Measurements from ENCODE around the gene BIN1.

BIN1 gene

DNA sequence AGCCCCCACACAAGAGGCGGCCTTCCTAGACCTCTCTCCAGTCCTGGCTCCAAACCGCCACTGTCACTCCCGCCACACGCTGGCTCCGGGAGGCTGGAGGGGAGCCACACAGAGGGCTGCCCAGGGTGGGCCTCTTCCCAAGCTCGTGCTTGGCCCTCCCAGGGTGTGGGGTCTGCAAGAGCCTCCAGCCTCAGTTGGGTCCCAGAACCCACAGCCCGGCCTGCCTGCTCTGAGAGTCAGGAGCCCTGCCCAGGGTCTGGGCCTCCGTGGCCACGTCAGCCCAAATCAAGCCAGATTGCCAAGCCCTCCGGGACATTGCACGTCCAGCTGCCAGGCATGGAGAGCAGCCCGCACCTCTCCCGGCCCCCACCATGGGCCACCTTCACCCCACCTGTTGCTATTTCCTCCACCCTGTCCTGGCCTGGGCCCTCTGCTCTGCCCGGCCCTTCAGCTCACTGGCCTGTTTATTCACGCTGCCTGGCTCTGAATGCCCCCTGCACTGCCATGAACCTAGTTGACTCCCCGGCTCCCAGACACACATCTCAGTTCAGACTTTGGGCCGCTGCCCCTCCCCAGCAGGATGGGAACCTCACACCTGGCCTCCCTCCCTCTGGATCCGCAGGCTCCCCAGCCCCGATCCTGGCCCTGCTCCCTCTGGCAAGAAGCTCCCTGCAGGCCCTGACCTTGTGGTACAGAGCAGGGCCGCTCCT lies 61.0 kb downstream of the BIN1 start:
- H3K9me3 ChIP-seq (ENCODE audit: control insufficient read depth in 5 of 5, low read length in 5 of 5): no peaks in the 10 kb centered on the region
- peaks cover 0 to 30% (median 16%) of the 10 kb centered on the region in 5 donors for H3K36me3 ChIP-seq (ENCODE audit: control insufficient read depth in 5 of 5, insufficient read depth in 5 of 5, low read length in 5 of 5)
- H3K27ac ChIP-seq (ENCODE audit: low read depth, low read length): no peak overlapping the region
- H3K9ac ChIP-seq (ENCODE audit: low read length in 5 of 5): no peak overlapping the region
- H3K4me1 ChIP-seq (ENCODE audit: control insufficient read depth in 5 of 5, insufficient read depth in 5 of 5, low read length in 5 of 5): peaks cover 3 to 25% (median 20%) of the 10 kb centered on the region in 5 donors
- no peak overlapping the region for H3K4me3 ChIP-seq (ENCODE audit: low read depth in 1 of 5, low read length in 5 of 5)
- H3K27me3 ChIP-seq (ENCODE audit: control insufficient read depth in 5 of 5, insufficient read depth in 4 of 5, low read length in 5 of 5): no peaks in the 10 kb centered on the region

- Histone ChIP-seq H3K9ac (ENCODE audit: low read length in 5 of 5) (no peak overlapping the region), H3K36me3 (ENCODE audit: control insufficient read depth in 5 of 5, insufficient read depth in 5 of 5, low read length in 5 of 5) (peaks cover 0 to 23% (median 12%) of the 10 kb centered on the region in 5 donors), H3K4me1 (ENCODE audit: control insufficient read depth in 5 of 5, insufficient read depth in 5 of 5, low read length in 5 of 5) (peaks cover 3 to 17% (median 13%) of the 10 kb centered on the region in 5 donors), H3K27me3 (ENCODE audit: control insufficient read depth in 5 of 5, insufficient read depth in 4 of 5, low read length in 5 of 5) (no peaks in the 10 kb centered on the region), H3K4me3 (ENCODE audit: low read depth in 1 of 5, low read length in 5 of 5) (no peak overlapping the region), H3K9me3 (ENCODE audit: control insufficient read depth in 5 of 5, low read length in 5 of 5) (no peaks in the 10 kb centered on the region), H3K27ac (ENCODE audit: low read depth, low read length) (no peak overlapping the region)
Measured at GRCh38 chr2:127044977-127045661, 61.8 kb downstream of the BIN1 start.

DNA sequence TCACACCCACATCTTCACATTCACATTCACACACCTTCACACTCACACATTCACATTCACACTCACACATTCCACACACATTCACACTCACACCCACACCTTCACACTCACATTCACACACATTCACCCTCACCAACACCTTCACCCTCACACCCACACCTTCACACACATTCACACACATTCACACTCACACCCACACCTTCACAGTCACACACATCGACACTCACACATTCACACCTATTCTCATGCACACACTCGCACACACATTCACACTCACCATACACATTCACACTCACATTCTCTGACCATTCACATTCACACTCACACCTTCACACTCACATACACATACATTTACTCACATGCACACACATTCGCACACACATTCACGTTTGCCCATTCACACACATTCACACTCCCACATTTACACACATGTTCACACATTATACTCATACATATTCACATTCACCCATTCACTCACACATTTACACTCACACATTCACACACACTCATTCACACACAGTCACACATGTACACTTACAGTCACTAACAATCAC lies 62.7 kb downstream of the BIN1 start:
- Histone ChIP-seq H3K27me3 (ENCODE audit: control insufficient read depth in 5 of 5, insufficient read depth in 4 of 5, low read length in 5 of 5) (no peaks in the 10 kb centered on the region), H3K4me3 (ENCODE audit: low read depth in 1 of 5, low read length in 5 of 5) (no peak overlapping the region), H3K27ac (ENCODE audit: low read depth, low read length) (no peak overlapping the region), H3K36me3 (ENCODE audit: control insufficient read depth in 5 of 5, insufficient read depth in 5 of 5, low read length in 5 of 5) (peaks cover 0 to 18% (median 10%) of the 10 kb centered on the region in 5 donors), H3K9me3 (ENCODE audit: control insufficient read depth in 5 of 5, low read length in 5 of 5) (no peaks in the 10 kb centered on the region), H3K9ac (ENCODE audit: low read length in 5 of 5) (no peak overlapping the region), H3K4me1 (ENCODE audit: control insufficient read depth in 5 of 5, insufficient read depth in 5 of 5, low read length in 5 of 5) (peaks cover 3 to 14% (median 13%) of the 10 kb centered on the region in 5 donors)

DNA sequence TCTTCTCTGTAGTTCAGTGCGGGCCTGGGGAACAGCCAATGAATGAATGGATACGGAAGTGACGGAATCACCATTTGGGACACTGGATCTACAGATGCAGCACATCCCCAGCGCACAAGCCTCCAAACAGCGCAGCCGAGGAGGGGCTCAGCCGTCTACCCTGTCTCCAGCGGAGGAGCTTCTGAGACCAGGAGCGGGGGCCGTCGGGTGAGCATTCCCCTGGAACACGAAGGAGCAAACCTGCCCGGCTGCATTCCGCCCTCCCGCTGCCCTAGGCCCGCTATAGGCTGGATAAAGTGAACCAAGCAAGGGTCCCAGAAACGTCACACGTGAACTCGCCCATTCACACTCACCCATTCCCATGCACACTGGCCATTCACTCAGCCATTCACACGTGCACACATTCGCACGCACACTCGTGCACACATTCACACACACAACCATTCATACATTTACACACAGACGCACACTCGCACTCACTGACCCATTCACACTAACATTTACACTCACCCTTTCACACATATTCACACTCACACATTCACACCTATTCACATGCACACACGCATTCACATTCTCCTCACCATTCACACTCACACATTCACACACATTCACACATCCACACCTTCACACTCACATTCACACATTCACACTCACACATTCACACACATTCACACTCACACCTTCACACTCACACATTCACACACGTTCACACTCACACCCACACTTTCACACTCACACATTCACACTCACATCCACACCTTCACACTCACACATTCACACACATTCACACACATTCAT lies 63.4 kb downstream of the BIN1 start:
- H3K9ac ChIP-seq (ENCODE audit: low read length in 5 of 5): no peak overlapping the region
- no peaks in the 10 kb centered on the region for H3K27me3 ChIP-seq (ENCODE audit: control insufficient read depth in 5 of 5, insufficient read depth in 4 of 5, low read length in 5 of 5)
- H3K9me3 ChIP-seq (ENCODE audit: control insufficient read depth in 5 of 5, low read length in 5 of 5): no peaks in the 10 kb centered on the region
- H3K4me1 ChIP-seq (ENCODE audit: control insufficient read depth in 5 of 5, insufficient read depth in 5 of 5, low read length in 5 of 5): peaks cover 3 to 14% (median 13%) of the 10 kb centered on the region in 5 donors
- H3K36me3 ChIP-seq (ENCODE audit: control insufficient read depth in 5 of 5, insufficient read depth in 5 of 5, low read length in 5 of 5): peaks cover 0 to 12% (median 6%) of the 10 kb centered on the region in 5 donors
- H3K4me3 ChIP-seq (ENCODE audit: low read depth in 1 of 5, low read length in 5 of 5): no peak overlapping the region
- H3K27ac ChIP-seq (ENCODE audit: low read depth, low read length): no peak overlapping the region

DNA sequence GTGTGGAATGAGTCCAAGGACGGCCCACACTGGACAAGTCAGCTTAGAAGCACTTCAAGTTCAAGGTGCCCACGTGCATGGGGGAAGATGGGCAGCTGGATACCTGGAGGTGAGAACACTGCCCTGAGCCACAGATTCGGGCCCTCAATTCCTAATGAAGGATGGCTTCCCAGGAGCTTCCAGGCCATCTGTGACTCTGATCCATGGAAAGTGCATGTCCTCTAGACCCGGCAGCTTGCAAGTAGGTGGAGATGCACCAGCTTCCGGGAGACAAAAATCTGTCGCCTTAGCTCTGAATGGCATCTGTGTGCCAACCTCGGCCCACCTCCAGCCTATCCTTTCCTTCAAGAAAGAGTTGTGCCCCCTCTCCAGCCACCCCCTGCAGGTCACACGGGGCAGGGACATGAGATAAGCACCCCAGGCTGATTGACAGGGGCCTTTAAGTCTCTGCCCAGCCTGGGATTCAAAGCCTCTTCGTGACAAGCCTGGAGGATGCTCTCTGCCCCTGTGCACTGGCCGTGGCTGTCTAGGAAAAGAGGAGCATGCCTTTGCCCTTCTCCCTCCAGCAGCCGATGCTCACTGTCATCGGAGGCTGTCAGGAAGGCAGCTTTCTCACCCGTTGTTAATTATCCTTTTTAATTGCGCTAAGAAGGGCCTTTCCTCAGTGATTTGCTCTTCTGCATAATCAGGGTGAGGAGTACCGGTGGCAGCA lies 65.5 kb downstream of the BIN1 start:
- H3K27me3 ChIP-seq (ENCODE audit: control insufficient read depth in 5 of 5, insufficient read depth in 4 of 5, low read length in 5 of 5): no peaks in the 10 kb centered on the region
- H3K36me3 ChIP-seq (ENCODE audit: control insufficient read depth in 5 of 5, insufficient read depth in 5 of 5, low read length in 5 of 5): no peaks in the 10 kb centered on the region

GRCh38 chr2:127040169-127040568 lies 66.8 kb downstream of the BIN1 start:
- Histone ChIP-seq H3K9ac (ENCODE audit: low read length in 5 of 5) (no peak overlapping the region), H3K9me3 (ENCODE audit: control insufficient read depth in 5 of 5, low read length in 5 of 5) (no peaks in the 10 kb centered on the region)

More for the DNA sequence above, 65.5 kb downstream of the BIN1 start:
- no peak overlapping the region for H3K4me3 ChIP-seq (ENCODE audit: low read depth in 1 of 5, low read length in 5 of 5)
- H3K4me1 ChIP-seq (ENCODE audit: control insufficient read depth in 5 of 5, insufficient read depth in 5 of 5, low read length in 5 of 5): peaks cover 3 to 14% (median 13%) of the 10 kb centered on the region in 5 donors
- H3K9me3 ChIP-seq (ENCODE audit: control insufficient read depth in 5 of 5, low read length in 5 of 5): no peaks in the 10 kb centered on the region
- no peak overlapping the region for H3K27ac ChIP-seq (ENCODE audit: low read depth, low read length)
- H3K9ac ChIP-seq (ENCODE audit: low read length in 5 of 5): no peak overlapping the region

GRCh38 chr2:127039387-127040031 lies 67.4 kb downstream of the BIN1 start:
- no peaks in the 10 kb centered on the region for H3K36me3 ChIP-seq (ENCODE audit: control insufficient read depth in 5 of 5, insufficient read depth in 5 of 5, low read length in 5 of 5)
- no peak overlapping the region for H3K4me3 ChIP-seq (ENCODE audit: low read depth in 1 of 5, low read length in 5 of 5)
- no peak overlapping the region for H3K9ac ChIP-seq (ENCODE audit: low read length in 5 of 5)
- no peak overlapping the region for H3K27ac ChIP-seq (ENCODE audit: low read depth, low read length)
- no peaks in the 10 kb centered on the region for H3K27me3 ChIP-seq (ENCODE audit: control insufficient read depth in 5 of 5, insufficient read depth in 4 of 5, low read length in 5 of 5)
- peaks cover 0 to 3% (median 0%) of the 10 kb centered on the region in 5 donors for H3K4me1 ChIP-seq (ENCODE audit: control insufficient read depth in 5 of 5, insufficient read depth in 5 of 5, low read length in 5 of 5)
- no peaks in the 10 kb centered on the region for H3K9me3 ChIP-seq (ENCODE audit: control insufficient read depth in 5 of 5, low read length in 5 of 5)

More at GRCh38 chr2:127040169-127040568, 66.8 kb downstream of the BIN1 start:
- Histone ChIP-seq H3K27ac (ENCODE audit: low read depth, low read length) (no peak overlapping the region), H3K27me3 (ENCODE audit: control insufficient read depth in 5 of 5, insufficient read depth in 4 of 5, low read length in 5 of 5) (no peaks in the 10 kb centered on the region), H3K4me3 (ENCODE audit: low read depth in 1 of 5, low read length in 5 of 5) (no peak overlapping the region), H3K4me1 (ENCODE audit: control insufficient read depth in 5 of 5, insufficient read depth in 5 of 5, low read length in 5 of 5) (peaks cover under 1 to 3% (median 2%) of the 10 kb centered on the region in 5 donors), H3K36me3 (ENCODE audit: control insufficient read depth in 5 of 5, insufficient read depth in 5 of 5, low read length in 5 of 5) (no peaks in the 10 kb centered on the region)

DNA sequence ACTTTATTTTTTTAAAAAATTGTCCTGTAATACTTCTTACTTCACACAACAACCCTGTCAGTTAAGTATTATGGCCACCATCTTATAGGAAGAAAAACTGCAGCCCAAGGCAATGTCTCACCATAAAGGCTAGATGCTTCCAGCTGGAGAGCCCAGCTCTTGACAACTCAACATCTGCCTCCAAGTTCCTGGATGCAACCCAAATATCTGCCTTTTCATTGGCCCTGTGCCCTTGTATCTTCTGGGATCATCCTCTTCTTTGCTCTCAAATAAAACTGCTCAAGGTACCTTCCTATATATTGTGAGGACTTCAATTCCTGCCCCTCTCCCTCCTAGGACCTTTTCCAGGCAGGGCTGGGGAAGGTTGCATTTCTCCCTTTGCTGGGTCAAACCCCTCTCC lies 69.5 kb downstream of the BIN1 start:
- Histone ChIP-seq H3K4me1 (ENCODE audit: control insufficient read depth in 5 of 5, insufficient read depth in 5 of 5, low read length in 5 of 5) (no peaks in the 10 kb centered on the region), H3K9ac (ENCODE audit: low read length in 5 of 5) (no peak overlapping the region), H3K27ac (ENCODE audit: low read depth, low read length) (no peak overlapping the region), H3K9me3 (ENCODE audit: control insufficient read depth in 5 of 5, low read length in 5 of 5) (no peaks in the 10 kb centered on the region), H3K27me3 (ENCODE audit: control insufficient read depth in 5 of 5, insufficient read depth in 4 of 5, low read length in 5 of 5) (no peaks in the 10 kb centered on the region), H3K4me3 (ENCODE audit: low read depth in 1 of 5, low read length in 5 of 5) (no peak overlapping the region), H3K36me3 (ENCODE audit: control insufficient read depth in 5 of 5, insufficient read depth in 5 of 5, low read length in 5 of 5) (no peaks in the 10 kb centered on the region)
